OCI-LY7 (cell line): ENCODE measurements around the gene IL32. TPM values are rescaled to one million over a fixed set of nuclear protein-coding genes. Genes with fewer than 3 reads are reported as not detected.

Experiments
- BruUV-seq: library from RNA; stranded (reverse); fragments of 400-500 nt; replicated peaks from 2 replicates; lab custom pipeline; 2021; lab: Mats Ljungman, UMichigan
- CTCF ChIA-PET: fragments of 300-600 bp; sonication (Branson Sonifier 250); formaldehyde crosslinking; loops from one replicate; lab custom pipeline; 2022; ENCODE audit warnings: antibody characterized with exemption; ENCODE audit not compliant: unreplicated experiment; lab: Charles Lee
- POLR2A ChIA-PET: fragments of 300-600 bp; sonication (Branson Sonifier 250); formaldehyde crosslinking; loops from one replicate; lab custom pipeline; 2022; ENCODE audit warnings: antibody characterized with exemption; lab: Charles Lee
- DNase-seq: peaks from one replicate; pipeline ENCODE4 v3.0.0-alpha.2; 2015; ENCODE audit warnings: low spot score
- H2AFZ ChIP-seq: fragments of 200-600 bp; sonication (generic), shearing (Covaris generic); 2 replicates; pipeline ENCODE4 v1.6.1; 2014; ENCODE audit warnings: mild to moderate bottlenecking, antibody characterized with exemption, low read length, moderate library complexity
- H3K27ac ChIP-seq: fragments of 200-600 bp; sonication (generic); 2 replicates; pipeline ENCODE4 v1.5.1; 2014; ENCODE audit warnings: mixed run types, low read depth, mild to moderate bottlenecking, moderate library complexity, low read length, inconsistent platforms; ENCODE audit not compliant: poor library complexity, severe bottlenecking
- H3K36me3 ChIP-seq: fragments of 200-600 bp; sonication (generic); 2 replicates; pipeline ENCODE4 v1.6.1; 2014; ENCODE audit warnings: mild to moderate bottlenecking, antibody characterized with exemption, low read length, moderate library complexity, mixed read lengths; ENCODE audit not compliant: insufficient read depth
- H3K4me1 ChIP-seq: fragments of 200-600 bp; sonication (generic); 2 replicates; pipeline ENCODE4 v1.5.1; 2014; ENCODE audit warnings: mild to moderate bottlenecking, low read length; ENCODE audit not compliant: insufficient read depth, poor library complexity, severe bottlenecking
- H3K4me2 ChIP-seq: fragments of 200-600 bp; sonication (generic); 2 replicates; pipeline ENCODE4 v1.6.1; 2014; ENCODE audit warnings: mild to moderate bottlenecking, low read length
- H3K4me3 ChIP-seq: fragments of 200-600 bp; sonication (generic); 2 replicates; pipeline ENCODE4 v1.5.1; 2014; ENCODE audit warnings: mild to moderate bottlenecking, low read depth, low read length; ENCODE audit not compliant: poor library complexity, severe bottlenecking
- H3K79me2 ChIP-seq: fragments of 200-600 bp; sonication (generic); 2 replicates; pipeline ENCODE4 v1.6.1; 2016; ENCODE audit warnings: low read depth, mild to moderate bottlenecking, low read length, moderate library complexity, mixed read lengths; ENCODE audit not compliant: insufficient read depth
- H3K9me2 ChIP-seq: fragments of 200-600 bp; sonication (generic); 2 replicates; pipeline ENCODE4 v1.6.1; 2016; ENCODE audit warnings: mild to moderate bottlenecking, low read length, mixed read lengths; ENCODE audit not compliant: insufficient read depth
- H3K9me3 ChIP-seq: fragments of 200-600 bp; sonication (generic); 2 replicates; pipeline ENCODE4 v1.6.1; 2014; ENCODE audit warnings: mild to moderate bottlenecking, mixed run types, low read length, mixed read lengths
- H4K20me1 ChIP-seq: fragments of 200-600 bp; sonication (generic); 2 replicates; pipeline ENCODE4 v1.6.1; 2014; ENCODE audit warnings: mild to moderate bottlenecking, antibody characterized with exemption, low read length, moderate library complexity, mixed read lengths; ENCODE audit not compliant: insufficient read depth
- EZH2phosphoT487 ChIP-seq: fragments of 200-600 bp; sonication (generic); IDR thresholded peaks from 2 replicates; pipeline ENCODE4 v1.6.1; 2018; ENCODE audit warnings: low read depth, borderline replicate concordance, mild to moderate bottlenecking, mixed run types, antibody characterized with exemption, low read length, moderate library complexity, mixed read lengths
- intact Hi-C: fragments of 100-400 bp; cut with micrococcal nuclease; formaldehyde crosslinking; loops from one replicate; pipeline ENCODE4 v1.10.0; 2022; ENCODE audit not compliant: unreplicated experiment
- total RNA-seq, 2 experiments: library from RNA; depleted of rRNA in 1 of 2; stranded (reverse); fragments of >200 nt in 1 of 2; shearing (Covaris generic) in 1 of 2; gene quantifications; 2 replicates each; pipeline ENCODE4 v1.2.3, GENCODE V29; 2014 to 2022
- TF ChIP-seq, protein P1 (sequence below): fragments of 200-600 bp; sonication (generic); conservative IDR thresholded peaks from 2 replicates; pipeline ENCODE4 v1.5.1; 2014; ENCODE audit warnings: mild to moderate bottlenecking, antibody characterized with exemption, low read length, moderate library complexity, mixed read lengths

The IL32 gene
- total RNA-seq, 2 experiments from 2014 or later: not detected

DNA sequence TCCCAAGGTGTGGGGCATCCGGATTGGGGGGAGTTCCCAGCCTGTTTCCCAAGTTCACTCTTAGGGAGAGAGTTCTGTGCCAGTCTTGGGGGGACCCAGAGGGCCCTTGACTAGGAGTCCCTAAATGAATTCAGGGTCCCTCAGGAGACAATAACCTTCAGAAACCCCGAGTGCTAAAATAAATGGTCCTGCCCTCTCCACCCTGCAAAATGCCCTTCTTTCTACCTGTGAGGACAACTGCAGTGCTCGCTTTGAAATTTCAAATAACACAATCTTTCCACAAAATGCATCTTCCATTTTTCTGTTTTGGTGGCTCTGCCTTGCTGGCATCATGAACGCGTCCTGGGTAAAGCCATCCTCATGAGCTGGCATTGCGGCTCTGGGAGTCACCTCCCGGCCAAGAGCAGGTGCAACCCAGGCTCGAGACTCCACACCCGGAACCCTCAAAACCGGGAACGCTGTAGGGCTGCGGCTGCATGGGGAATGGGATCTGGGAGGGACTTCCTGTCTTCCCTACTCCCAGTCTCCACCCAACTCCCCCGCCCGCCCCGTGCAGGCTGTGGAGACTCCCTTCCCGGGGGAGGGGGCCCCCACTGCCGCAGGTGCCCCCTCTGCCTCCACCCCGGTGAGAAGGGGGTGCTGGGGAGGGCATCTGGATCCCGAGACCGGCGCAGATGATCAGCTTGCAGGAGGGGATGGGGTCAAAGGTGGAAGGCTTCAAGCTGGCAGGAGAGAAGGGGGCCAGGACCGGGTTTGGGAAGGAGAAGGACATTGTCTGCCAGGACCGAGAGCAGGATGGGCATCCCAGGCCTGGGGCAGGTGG is 46.8 kb downstream of the IL32 start, which contains the start of gene ZNF205:
TSS of gene ZNF205 (plus strand) at position 529 of the 823 bp plus-strand sequence. CDS start 845 bp downstream, outside the sequence.
- Histone ChIP-seq H4K20me1 (no peaks in the 10 kb centered on the region), H3K9me3 (no peaks in the 10 kb centered on the region), H3K9me2 (no peaks in the 10 kb centered on the region), H3K79me2 (no peaks in the 10 kb centered on the region), H3K4me2 (peak within 1 kb of the TSS; percentile 48; the same call in 1 of the 2 replicates), H3K4me1 (no peaks in the 10 kb centered on the region), H2AFZ (peak within 1 kb of the TSS; percentile 1; the same call in 1 of the 2 replicates), H3K4me3 (peak within 1 kb of the TSS; percentile 59), H3K36me3 (no peaks in the 10 kb centered on the region), H3K27ac (no peak within 1 kb of the TSS)
- DNase-seq: no peak
- ChIA-PET POLR2A (no interaction called here), CTCF (no interaction called here)
- TF ChIP-seq, protein P1, sequence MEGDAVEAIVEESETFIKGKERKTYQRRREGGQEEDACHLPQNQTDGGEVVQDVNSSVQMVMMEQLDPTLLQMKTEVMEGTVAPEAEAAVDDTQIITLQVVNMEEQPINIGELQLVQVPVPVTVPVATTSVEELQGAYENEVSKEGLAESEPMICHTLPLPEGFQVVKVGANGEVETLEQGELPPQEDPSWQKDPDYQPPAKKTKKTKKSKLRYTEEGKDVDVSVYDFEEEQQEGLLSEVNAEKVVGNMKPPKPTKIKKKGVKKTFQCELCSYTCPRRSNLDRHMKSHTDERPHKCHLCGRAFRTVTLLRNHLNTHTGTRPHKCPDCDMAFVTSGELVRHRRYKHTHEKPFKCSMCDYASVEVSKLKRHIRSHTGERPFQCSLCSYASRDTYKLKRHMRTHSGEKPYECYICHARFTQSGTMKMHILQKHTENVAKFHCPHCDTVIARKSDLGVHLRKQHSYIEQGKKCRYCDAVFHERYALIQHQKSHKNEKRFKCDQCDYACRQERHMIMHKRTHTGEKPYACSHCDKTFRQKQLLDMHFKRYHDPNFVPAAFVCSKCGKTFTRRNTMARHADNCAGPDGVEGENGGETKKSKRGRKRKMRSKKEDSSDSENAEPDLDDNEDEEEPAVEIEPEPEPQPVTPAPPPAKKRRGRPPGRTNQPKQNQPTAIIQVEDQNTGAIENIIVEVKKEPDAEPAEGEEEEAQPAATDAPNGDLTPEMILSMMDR: no peak
- no peak for TF ChIP-seq EZH2phosphoT487
- intact Hi-C loops: no loop called here
- no TSS peak for BruUV-seq

DNA sequence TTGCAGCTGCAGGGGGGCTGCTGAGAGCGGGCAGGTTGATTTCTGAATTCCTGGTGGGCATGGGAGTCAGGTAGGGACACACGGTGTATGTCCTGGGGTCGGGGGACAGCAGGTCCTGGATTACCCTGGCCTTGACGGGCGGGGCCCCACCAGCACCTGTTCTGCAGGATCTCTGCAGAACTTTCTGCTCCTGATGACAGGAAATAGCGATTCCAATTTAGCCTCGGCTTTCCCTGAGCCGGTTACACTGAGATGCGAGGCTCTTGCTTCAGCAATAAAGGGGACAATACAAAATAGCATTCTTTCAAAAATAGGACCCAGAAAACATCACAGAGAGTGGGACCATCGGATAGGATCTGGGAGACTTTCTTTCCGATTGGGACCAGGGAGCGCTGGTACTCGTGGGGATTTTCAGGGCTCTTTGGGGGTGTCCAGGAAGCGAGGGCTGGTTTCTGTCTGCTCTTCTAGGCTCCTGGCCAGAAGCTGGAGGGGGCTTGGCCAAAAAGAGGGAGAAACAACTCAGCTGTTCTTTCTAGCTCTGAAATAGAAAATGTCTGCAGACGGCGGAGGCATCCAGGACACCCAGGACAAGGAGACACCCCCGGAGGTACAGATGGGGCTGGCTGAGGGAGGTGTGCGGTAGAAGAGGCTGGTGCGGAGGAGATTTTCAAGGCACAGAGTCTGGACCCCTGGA is 47.6 kb downstream of the IL32 start:
- DNase-seq: no peak
- ChIA-PET POLR2A (no interaction called here), CTCF (no interaction called here)
- H2AFZ ChIP-seq: peak overlapping the region; percentile 1; the same call in 1 of the 2 replicates
- no peaks in the 10 kb centered on the region for H3K9me3 ChIP-seq
- H3K4me1 ChIP-seq: no peaks in the 10 kb centered on the region
- no peaks in the 10 kb centered on the region for H3K79me2 ChIP-seq
- H3K27ac ChIP-seq: no peak overlapping the region
- H3K36me3 ChIP-seq: no peaks in the 10 kb centered on the region
- no peaks in the 10 kb centered on the region for H4K20me1 ChIP-seq
- peak overlapping the region; percentile 48; the same call in 1 of the 2 replicates for H3K4me2 ChIP-seq
- no peak for TF ChIP-seq EZH2phosphoT487
- TF ChIP-seq, protein P1: no peak
- peak overlapping the region; percentile 59 for H3K4me3 ChIP-seq
- intact Hi-C loops: no loop called here
- no peaks in the 10 kb centered on the region for H3K9me2 ChIP-seq
- BruUV-seq: no TSS peak
